Activated B cell treated with CpG ODN at 0.5 μM for 24 hours (primary cell): ENCODE measurements around the gene MICA. TPM values are rescaled to one million over a fixed set of nuclear protein-coding genes. Genes with fewer than 3 reads are reported as not detected.

Experiments used
- ATAC-seq: fragments of 200-7000 bp; cut with Tn5 transposase; one replicate; pipeline ENCODE4 v1.10.0; 2021; ENCODE audit warnings: low read depth, mild to moderate bottlenecking, moderate library complexity
- CTCF ChIA-PET: fragments of 350-600 bp; sonication (Branson Sonifier 250); formaldehyde crosslinking; loops from one replicate; lab custom pipeline; 2021; ENCODE audit warnings: antibody characterized with exemption; lab: Charles Lee
- POLR2A ChIA-PET: fragments of 350-600 bp; sonication (Branson Sonifier 250); formaldehyde crosslinking; loops from one replicate; lab custom pipeline; 2021; ENCODE audit warnings: antibody characterized with exemption; lab: Charles Lee
- DNase-seq: peaks from one replicate; pipeline ENCODE4 v3.0.0; 2022
- H3K27ac Mint-ChIP-seq: one replicate; pipeline ENCODE4 v1.8.0; 2020; ENCODE audit warnings: mixed read lengths
- H3K27me3 Mint-ChIP-seq: one replicate; pipeline ENCODE4 v1.8.0; 2021; ENCODE audit warnings: mixed read lengths
- H3K36me3 Mint-ChIP-seq: one replicate; pipeline ENCODE4 v1.8.0; 2021; ENCODE audit warnings: low read depth, mixed read lengths
- H3K4me1 Mint-ChIP-seq: one replicate; pipeline ENCODE4 v1.8.0; 2021; ENCODE audit warnings: mixed read lengths
- H3K4me3 Mint-ChIP-seq: one replicate; pipeline ENCODE4 v1.8.0; 2020; ENCODE audit warnings: mild to moderate bottlenecking, mixed read lengths
- H3K9me3 Mint-ChIP-seq: one replicate; pipeline ENCODE4 v1.8.0; 2020; ENCODE audit warnings: mixed read lengths
- CTCF ChIP-seq: fragments of 200-600 bp; IDR thresholded peaks from one replicate; pipeline ENCODE4 v1.8.0; 2022; ENCODE audit warnings: antibody characterized with exemption, mild to moderate bottlenecking
- intact Hi-C: fragments of 100-400 bp; cut with micrococcal nuclease; formaldehyde crosslinking; loops from one replicate; pipeline ENCODE4 v1.15.1; 2024
- total RNA-seq: library from RNA; stranded (reverse); gene quantifications from 2 replicates; pipeline ENCODE4 v1.2.3, GENCODE V29; 2022

Gene MICA
- total RNA-seq, 1 donor from 2014 or later, result 8.9 TPM

DNA sequence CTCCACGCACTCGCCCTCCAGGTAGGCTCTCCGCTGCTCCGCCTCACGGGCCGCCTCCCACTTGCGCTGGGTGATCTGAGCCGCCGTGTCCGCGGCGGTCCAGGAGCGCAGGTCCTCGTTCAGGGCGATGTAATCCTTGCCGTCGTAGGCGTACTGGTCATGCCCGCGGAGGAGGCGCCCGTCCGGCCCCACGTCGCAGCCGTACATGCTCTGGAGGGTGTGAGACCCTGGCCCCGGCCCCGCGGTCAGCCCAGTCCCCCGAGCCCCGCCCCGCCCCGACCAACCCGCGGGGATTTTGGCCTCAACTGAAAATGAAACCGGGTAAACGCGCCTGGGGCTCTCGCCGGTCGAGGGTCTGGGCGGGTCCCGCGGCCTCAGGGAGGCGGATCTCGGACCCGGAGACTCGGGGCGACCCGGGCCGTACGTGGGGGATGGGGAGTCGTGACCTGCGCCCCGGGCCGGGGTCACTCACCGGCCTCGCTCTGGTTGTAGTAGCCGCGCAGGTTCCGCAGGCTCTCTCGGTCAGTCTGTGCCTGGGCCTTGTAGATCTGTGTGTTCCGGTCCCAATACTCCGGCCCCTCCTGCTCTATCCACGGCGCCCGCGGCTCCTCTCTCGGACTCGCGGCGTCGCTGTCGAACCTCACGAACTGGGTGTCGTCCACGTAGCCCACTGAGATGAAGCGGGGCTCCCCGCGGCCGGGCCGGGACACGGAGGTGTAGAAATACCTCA lies 47.0 kb upstream of the MICA start:
- ATAC-seq, result peak; percentile 10

GRCh38 chr6:31356946-31357466 lies 46.4 kb upstream of the MICA start, which contains the start of gene HLA-B:
TSS of gene HLA-B (minus strand) at chr6:31357179. CDS start at chr6:31357158, 21 bp downstream.
- TF ChIP-seq CTCF, result no peak
- no peaks in the 10 kb centered on the region for H3K27me3 Mint-ChIP-seq
- ChIA-PET POLR2A (interaction anchor here (0.8 to 2.4 kb wide), 6 partner anchors 10 to 170 kb away, joined by 3 to 18 read pairs (median 6); no protein-coding TSS in a partner anchor), CTCF (interaction anchor here (1.9 kb wide), 1 partner anchor 10 kb away, joined by 7 read pairs; no protein-coding TSS in a partner anchor)
- H3K36me3 Mint-ChIP-seq, result peaks cover 50% of the 10 kb centered on the region
- DNase-seq (peak; percentile 64), ATAC-seq (peak; percentile 85)
- H3K9me3 Mint-ChIP-seq, result no peaks in the 10 kb centered on the region
- peaks cover 54% of the 10 kb centered on the region for H3K4me1 Mint-ChIP-seq
- peak within 1 kb of the TSS; percentile 100 for H3K27ac Mint-ChIP-seq
- intact Hi-C loops, result loop anchor here (1.0 to 5.0 kb wide), 5 partner anchors 10 to 740 kb away; partner anchors contain the start of genes HLA-C, MRPS18B and PPP1R10
- H3K4me3 Mint-ChIP-seq, result peak within 1 kb of the TSS; percentile 95

More for the DNA sequence above, 47.0 kb upstream of the MICA start:
- Mint-ChIP-seq H3K4me1 (peaks cover 60% of the 10 kb centered on the region), H3K9me3 (no peaks in the 10 kb centered on the region), H3K4me3 (peak overlapping the region; percentile 95), H3K27ac (peak overlapping the region; percentile 100), H3K27me3 (no peaks in the 10 kb centered on the region), H3K36me3 (peaks cover 52% of the 10 kb centered on the region)
- intact Hi-C loops, result loop anchor here (5.0 kb wide), 1 partner anchor 739 kb away; the partner anchor contains the start of genes MRPS18B and PPP1R10
- ChIA-PET POLR2A (interaction anchor here (0.6 to 5.1 kb wide), 4 partner anchors 9 to 159 kb away, joined by 3 to 114 read pairs (median 40); partner anchors contain the start of gene HLA-C), CTCF (no interaction called here)
- TF ChIP-seq CTCF, result no peak
- no peak for DNase-seq

DNA sequence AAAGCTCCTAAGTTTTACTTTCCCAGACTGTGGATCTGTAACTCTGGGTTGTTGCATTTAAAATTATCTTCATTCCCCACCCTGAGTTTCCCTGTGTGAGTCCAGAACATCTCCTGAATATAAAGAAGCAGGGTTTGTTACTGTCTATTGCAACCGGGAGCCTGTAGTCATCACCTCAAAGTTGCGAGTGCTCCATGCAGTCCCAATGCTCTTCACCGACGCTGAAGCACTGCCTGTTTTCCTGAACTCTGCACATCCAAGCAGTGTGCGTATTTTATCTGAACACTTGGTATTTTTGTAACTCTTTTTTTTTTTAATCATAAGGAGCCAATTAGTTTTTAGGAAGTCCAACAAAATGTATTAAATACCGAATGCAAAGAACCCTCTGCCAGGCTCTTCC lies 45.5 kb upstream of the MICA start:
- H3K27ac Mint-ChIP-seq, result peak overlapping the region; percentile 100
- peaks cover 41% of the 10 kb centered on the region for H3K36me3 Mint-ChIP-seq
- no peaks in the 10 kb centered on the region for H3K9me3 Mint-ChIP-seq
- H3K4me1 Mint-ChIP-seq, result peaks cover 46% of the 10 kb centered on the region
- CTCF ChIA-PET, result interaction anchor here (1.9 kb wide), 1 partner anchor 9 kb away, joined by 7 read pairs; no protein-coding TSS in a partner anchor
- POLR2A ChIA-PET, result interaction anchor here (0.6 to 2.4 kb wide), 8 partner anchors 8 to 200 kb away, joined by 3 to 18 read pairs (median 4); no protein-coding TSS in a partner anchor
- no peak for TF ChIP-seq CTCF
- H3K27me3 Mint-ChIP-seq, result no peaks in the 10 kb centered on the region
- DNase-seq, result no peak
- intact Hi-C loops, result loop anchor here (1.0 to 5.0 kb wide), 5 partner anchors 9 to 741 kb away; partner anchors contain the start of genes HLA-C, MRPS18B and PPP1R10
- peak overlapping the region; percentile 95 for H3K4me3 Mint-ChIP-seq
- no peak for ATAC-seq

DNA sequence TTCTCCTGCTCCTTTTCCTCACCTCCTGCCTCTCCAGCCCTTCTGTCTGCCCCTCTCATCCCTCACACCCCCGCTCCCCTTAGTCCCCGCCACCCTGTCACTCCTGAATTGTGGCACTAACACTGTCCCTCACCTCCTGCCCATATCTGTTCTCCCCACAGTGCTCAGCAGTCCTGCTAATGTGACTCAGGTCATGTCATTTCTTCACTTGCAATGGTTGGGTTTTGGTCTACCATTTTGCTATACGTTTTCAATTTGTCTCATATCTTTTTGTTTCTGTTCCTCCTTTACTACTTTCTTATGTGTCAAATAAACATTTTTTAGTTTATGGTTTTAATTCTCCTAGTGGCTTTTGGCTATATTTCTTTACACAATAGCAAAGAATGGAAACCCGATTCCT lies 45.1 kb upstream of the MICA start:
- no peaks in the 10 kb centered on the region for H3K27me3 Mint-ChIP-seq
- peak overlapping the region; percentile 95 for H3K4me3 Mint-ChIP-seq
- POLR2A ChIA-PET, result interaction anchor here (0.6 to 2.4 kb wide), 6 partner anchors 8 to 200 kb away, joined by 3 to 18 read pairs (median 4); no protein-coding TSS in a partner anchor
- H3K4me1 Mint-ChIP-seq, result peaks cover 41% of the 10 kb centered on the region
- H3K9me3 Mint-ChIP-seq, result no peaks in the 10 kb centered on the region
- no peak for TF ChIP-seq CTCF
- H3K36me3 Mint-ChIP-seq, result peaks cover 37% of the 10 kb centered on the region
- H3K27ac Mint-ChIP-seq, result peak overlapping the region; percentile 100
- ATAC-seq, result no peak
- CTCF ChIA-PET, result interaction anchor here (1.9 kb wide), 1 partner anchor 9 kb away, joined by 7 read pairs; no protein-coding TSS in a partner anchor
- intact Hi-C loops, result loop anchor here (5.0 kb wide), 1 partner anchor 741 kb away; the partner anchor contains the start of genes MRPS18B and PPP1R10
- no peak for DNase-seq
